ENCODE data around the gene P4HB.
A peak's percentile ranks its signal among the peaks of the same experiment; 100 is the strongest.

The P4HB gene

GRCh38 chr17:81832608-81833159 is 27.7 kb downstream of the P4HB start:
- DNase-seq: no peak
- no peaks in the 10 kb centered on the region for H3K9me3 ChIP-seq (replicated peaks; ENCODE audit: insufficient read depth, low read length)
- H3K4me2 ChIP-seq (ENCODE audit: low read depth, low read length): peak overlapping the region; percentile 100
- no peak for TF ChIP-seq EZH2 (optimal IDR thresholded peaks at IDR 0.05; ENCODE audit: low read depth, low read length)
- TF ChIP-seq CTCF (IDR thresholded peaks at IDR 0.05; ENCODE audit: low read length): no peak
- no peak for TF ChIP-seq EZH2phosphoT487 (IDR thresholded peaks at IDR 0.05; ENCODE audit: low read length)
- peaks cover 16% of the 10 kb centered on the region for H3F3A ChIP-seq (ENCODE audit: insufficient read depth, low read length)
- H4K20me1 ChIP-seq (ENCODE audit: insufficient read depth, low read length): no peaks in the 10 kb centered on the region
- H3K36me3 ChIP-seq (replicated peaks; ENCODE audit: insufficient read depth, low read length): no peaks in the 10 kb centered on the region
- peak overlapping the region; percentile 82 for H2AFZ ChIP-seq (ENCODE audit: low read length)
- H3K9ac ChIP-seq (ENCODE audit: low read length): peak overlapping the region; percentile 90
- peaks cover 11% of the 10 kb centered on the region for H3K79me2 ChIP-seq (ENCODE audit: low read length)
- H3K27ac ChIP-seq (ENCODE audit: low read length): peak overlapping the region; percentile 53; the same call in 1 of the 2 replicates
- H3K27me3 ChIP-seq (replicated peaks; ENCODE audit: insufficient read depth, low read length): no peaks in the 10 kb centered on the region; the same call in 1 of the 2 replicates
- H3K4me3 ChIP-seq (ENCODE audit: low read length): peak overlapping the region; percentile 92
- H3K4me1 ChIP-seq (ENCODE audit: low read length): peaks cover 14% of the 10 kb centered on the region
- H3K9me2 ChIP-seq (replicated peaks; ENCODE audit: insufficient read depth, low read length): no peaks in the 10 kb centered on the region

DNA sequence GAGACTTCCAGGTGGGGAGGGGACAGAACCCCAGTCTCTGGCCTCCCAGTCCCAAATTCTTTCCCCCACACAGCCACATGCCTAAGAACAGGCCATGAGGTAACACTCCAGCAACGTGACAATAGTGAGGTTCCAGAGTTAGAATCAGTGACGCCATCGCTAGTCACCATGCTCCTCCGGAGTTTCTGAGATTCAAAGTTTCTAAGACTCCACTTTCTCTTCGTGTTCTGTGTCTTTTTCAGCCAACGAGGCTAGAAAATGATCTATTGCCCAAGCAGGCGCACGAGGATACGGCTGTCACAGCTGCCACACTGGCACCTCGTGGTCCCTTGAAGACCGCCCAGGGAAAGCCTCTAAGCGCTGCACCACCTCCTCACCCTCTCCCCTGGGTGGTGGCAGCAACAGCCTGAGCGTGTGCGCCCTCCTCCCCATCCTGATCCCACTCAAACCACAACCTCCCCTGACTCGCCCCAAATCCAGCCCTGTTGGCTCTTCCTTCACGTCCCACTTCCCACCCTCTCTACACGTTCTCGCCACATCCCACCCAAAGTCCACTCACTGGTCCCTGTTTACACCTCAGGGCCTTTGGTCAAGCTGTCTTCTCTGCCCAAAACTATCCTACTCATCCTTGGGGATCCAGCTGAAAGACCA is 28.3 kb downstream of the P4HB start:
- no peaks in the 10 kb centered on the region for H4K20me1 ChIP-seq (ENCODE audit: insufficient read depth, low read length)
- DNase-seq: no peak
- H3K79me2 ChIP-seq (ENCODE audit: low read length): peaks cover 11% of the 10 kb centered on the region
- H2AFZ ChIP-seq (ENCODE audit: low read length): peak overlapping the region; percentile 82
- no peaks in the 10 kb centered on the region for H3K27me3 ChIP-seq (replicated peaks; ENCODE audit: insufficient read depth, low read length)
- no peaks in the 10 kb centered on the region for H3K9me3 ChIP-seq (replicated peaks; ENCODE audit: insufficient read depth, low read length)
- H3K9ac ChIP-seq (ENCODE audit: low read length): peak overlapping the region; percentile 90
- H3F3A ChIP-seq (ENCODE audit: insufficient read depth, low read length): peaks cover 16% of the 10 kb centered on the region
- H3K27ac ChIP-seq (ENCODE audit: low read length): peak overlapping the region; percentile 53; the same call in 1 of the 2 replicates
- H3K4me3 ChIP-seq (ENCODE audit: low read length): peak overlapping the region; percentile 92
- TF ChIP-seq CTCF (IDR thresholded peaks at IDR 0.05; ENCODE audit: low read length) (no peak), EZH2 (optimal IDR thresholded peaks at IDR 0.05; ENCODE audit: low read depth, low read length) (no peak), EZH2phosphoT487 (IDR thresholded peaks at IDR 0.05; ENCODE audit: low read length) (no peak)
- H3K9me2 ChIP-seq (replicated peaks; ENCODE audit: insufficient read depth, low read length): no peaks in the 10 kb centered on the region
- no peaks in the 10 kb centered on the region for H3K36me3 ChIP-seq (replicated peaks; ENCODE audit: insufficient read depth, low read length)
- peaks cover 14% of the 10 kb centered on the region for H3K4me1 ChIP-seq (ENCODE audit: low read length)
- H3K4me2 ChIP-seq (ENCODE audit: low read depth, low read length): peak overlapping the region; percentile 100

GRCh38 chr17:81831563-81831956 is 28.8 kb downstream of the P4HB start:
- no peak overlapping the region for H3K4me3 ChIP-seq (ENCODE audit: low read length)

More at GRCh38 chr17:81831563-81831956, 28.8 kb downstream of the P4HB start:
- Histone ChIP-seq H3K36me3 (replicated peaks; ENCODE audit: insufficient read depth, low read length) (no peaks in the 10 kb centered on the region), H3K27ac (ENCODE audit: low read length) (no peak overlapping the region), H3K9ac (ENCODE audit: low read length) (no peak overlapping the region), H3K4me2 (ENCODE audit: low read depth, low read length) (peak overlapping the region; percentile 100; the same call in 1 of the 2 replicates), H3F3A (ENCODE audit: insufficient read depth, low read length) (peaks cover 16% of the 10 kb centered on the region), H3K27me3 (replicated peaks; ENCODE audit: insufficient read depth, low read length) (no peaks in the 10 kb centered on the region), H3K79me2 (ENCODE audit: low read length) (peaks cover 11% of the 10 kb centered on the region), H3K9me3 (replicated peaks; ENCODE audit: insufficient read depth, low read length) (no peaks in the 10 kb centered on the region), H2AFZ (ENCODE audit: low read length) (no peak overlapping the region), H4K20me1 (ENCODE audit: insufficient read depth, low read length) (no peaks in the 10 kb centered on the region), H3K4me1 (ENCODE audit: low read length) (peaks cover 14% of the 10 kb centered on the region), H3K9me2 (replicated peaks; ENCODE audit: insufficient read depth, low read length) (no peaks in the 10 kb centered on the region)
- TF ChIP-seq EZH2phosphoT487 (IDR thresholded peaks at IDR 0.05; ENCODE audit: low read length) (no peak), CTCF (IDR thresholded peaks at IDR 0.05; ENCODE audit: low read length) (no peak), EZH2 (optimal IDR thresholded peaks at IDR 0.05; ENCODE audit: low read depth, low read length) (no peak)
- no peak for DNase-seq
